Vagina (tissue), 2 donors: ENCODE results near the gene TMEM259.

Experiments
- POLR2A ChIP-seq, 2 donors: fragments of 450-650 bp; IDR thresholded peaks; one replicate each; pipeline ENCODE4 v1.6.1; 2017; ENCODE audit warnings: antibody characterized with exemption in 2 of 2, mild to moderate bottlenecking in 2 of 2, moderate library complexity in 2 of 2
- TF ChIP-seq, protein P1 (sequence below), 3 experiments: fragments of 450-650 bp in 2 of 3; fragments of 200-600 bp in 1 of 3; sonication (generic) in 1 of 3; IDR thresholded peaks; one replicate each; pipeline ENCODE4 v1.5.1; 2017 to 2019; ENCODE audit warnings: antibody characterized with exemption in 3 of 3, mild to moderate bottlenecking in 2 of 3, moderate library complexity in 2 of 3

- TF ChIP-seq, protein P1, sequence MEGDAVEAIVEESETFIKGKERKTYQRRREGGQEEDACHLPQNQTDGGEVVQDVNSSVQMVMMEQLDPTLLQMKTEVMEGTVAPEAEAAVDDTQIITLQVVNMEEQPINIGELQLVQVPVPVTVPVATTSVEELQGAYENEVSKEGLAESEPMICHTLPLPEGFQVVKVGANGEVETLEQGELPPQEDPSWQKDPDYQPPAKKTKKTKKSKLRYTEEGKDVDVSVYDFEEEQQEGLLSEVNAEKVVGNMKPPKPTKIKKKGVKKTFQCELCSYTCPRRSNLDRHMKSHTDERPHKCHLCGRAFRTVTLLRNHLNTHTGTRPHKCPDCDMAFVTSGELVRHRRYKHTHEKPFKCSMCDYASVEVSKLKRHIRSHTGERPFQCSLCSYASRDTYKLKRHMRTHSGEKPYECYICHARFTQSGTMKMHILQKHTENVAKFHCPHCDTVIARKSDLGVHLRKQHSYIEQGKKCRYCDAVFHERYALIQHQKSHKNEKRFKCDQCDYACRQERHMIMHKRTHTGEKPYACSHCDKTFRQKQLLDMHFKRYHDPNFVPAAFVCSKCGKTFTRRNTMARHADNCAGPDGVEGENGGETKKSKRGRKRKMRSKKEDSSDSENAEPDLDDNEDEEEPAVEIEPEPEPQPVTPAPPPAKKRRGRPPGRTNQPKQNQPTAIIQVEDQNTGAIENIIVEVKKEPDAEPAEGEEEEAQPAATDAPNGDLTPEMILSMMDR (IDR thresholded peaks at IDR 0.05) = no peak
- no peak for TF ChIP-seq POLR2A (IDR thresholded peaks at IDR 0.05)
Measured at GRCh38 chr19:992670-993055, 28.3 kb downstream of the TMEM259 start.
